T-cell (primary cell): ENCODE results near the gene CFAP92. TPM values are rescaled to one million over a fixed set of nuclear protein-coding genes. Genes with fewer than 3 reads are reported as not detected.

Experiments used
- ATAC-seq, 4 experiments: fragments of 200-7000 bp in 3 of 4; fragments of 150-1000 bp in 1 of 4; cut with Tn5 transposase; replicated peaks in 1 of 4; 1 replicate in 3 of 4; 2 replicates in 1 of 4; pipeline ENCODE4 v1.10.0; 2021; ENCODE audit warnings: moderate library complexity in 3 of 4, mild to moderate bottlenecking in 2 of 4, moderate number of reproducible peaks in 1 of 4
- CTCF ChIA-PET, 2 donors: fragments of 300-600 bp; sonication (Branson Sonifier 250); formaldehyde crosslinking; loops; one replicate each; lab custom pipeline; 2022; ENCODE audit warnings: antibody characterized with exemption in 2 of 2; lab: Charles Lee
- POLR2A ChIA-PET, 2 donors: fragments of 300-600 bp; sonication (Branson Sonifier 250); formaldehyde crosslinking; loops; one replicate each; lab custom pipeline; 2022; ENCODE audit warnings: antibody characterized with exemption in 2 of 2; lab: Charles Lee
- DNase-seq, 35 experiments: peaks; one replicate each; pipeline versions ENCODE4 v3.0.0 to v3.0.0-alpha.2; 2013 to 2023
- H3K27ac ChIP-seq: one replicate; pipeline ENCODE4 v1.5.1; 2013; ENCODE audit warnings: low read length
- H3K27me3 ChIP-seq, 2 experiments: replicated peaks in 1 of 2; 1 replicate in 1 of 2; 2 replicates in 1 of 2; pipeline versions ENCODE4 v1.6.1 to v1.7.0; 2013; ENCODE audit warnings: low read length in 1 of 2, mixed read lengths in 1 of 2; ENCODE audit not compliant: control insufficient read depth in 2 of 2, insufficient read depth in 2 of 2; ENCODE audit errors: extremely low read depth in 1 of 2
- H3K36me3 ChIP-seq, 2 donors: 1 replicate in 1 of 2; 2 replicates in 1 of 2; pipeline versions ENCODE4 v1.6.1 to v1.7.0; 2013; ENCODE audit warnings: low read length in 1 of 2; ENCODE audit not compliant: control insufficient read depth in 2 of 2, insufficient read depth in 1 of 2; ENCODE audit errors: extremely low read depth in 1 of 2
- H3K4me1 ChIP-seq, 2 experiments: 1 replicate in 1 of 2; 2 replicates in 1 of 2; pipeline versions ENCODE4 v1.6.1 to v1.7.0; 2013; ENCODE audit warnings: low read length in 2 of 2, mixed read lengths in 1 of 2; ENCODE audit not compliant: insufficient read depth in 2 of 2, control insufficient read depth in 1 of 2; ENCODE audit errors: extremely low read depth in 1 of 2
- H3K4me3 ChIP-seq, 2 donors: 1 replicate in 1 of 2; 2 replicates in 1 of 2; pipeline versions ENCODE4 v1.5.1 to v1.7.0; 2013; ENCODE audit warnings: mild to moderate bottlenecking in 2 of 2, low read length in 1 of 2, moderate library complexity in 1 of 2; ENCODE audit not compliant: control insufficient read depth in 1 of 2; ENCODE audit errors: extremely low read depth in 1 of 2
- H3K9me3 ChIP-seq: 2 replicates; pipeline ENCODE4 v1.7.0; 2013
- H3K27ac Mint-ChIP-seq, 2 donors: one replicate each; pipeline ENCODE4 v1.8.0; 2020 to 2021; ENCODE audit warnings: mild to moderate bottlenecking in 2 of 2, mixed read lengths in 2 of 2
- H3K27me3 Mint-ChIP-seq, 2 donors: one replicate each; pipeline ENCODE4 v1.8.0; 2021 to 2022; ENCODE audit warnings: mixed read lengths in 2 of 2
- H3K36me3 Mint-ChIP-seq: one replicate; pipeline ENCODE4 v1.8.0; 2021; ENCODE audit warnings: mixed read lengths
- H3K4me1 Mint-ChIP-seq, 3 donors: one replicate each; pipeline ENCODE4 v1.8.0; 2020 to 2022; ENCODE audit warnings: mixed read lengths in 3 of 3, mild to moderate bottlenecking in 1 of 3
- H3K4me3 Mint-ChIP-seq, 3 donors: one replicate each; pipeline ENCODE4 v1.8.0; 2020 to 2022; ENCODE audit warnings: mild to moderate bottlenecking in 3 of 3, mixed read lengths in 3 of 3, moderate library complexity in 3 of 3
- H3K9me3 Mint-ChIP-seq, 3 donors: one replicate each; pipeline ENCODE4 v1.8.0; 2020 to 2022; ENCODE audit warnings: mixed read lengths in 3 of 3
- WGBS: methylation state at CpG from one replicate; pipeline ENCODE4 v1.1.5; 2013; ENCODE audit warnings: missing lambda C conversion rate; ENCODE audit not compliant: insufficient coverage; 5-methylcytosine and 5-hydroxymethylcytosine counted together
- total RNA-seq, 35 experiments: library from RNA in 6 of 35; stranded (reverse) in 6 of 35; fragments of 120-200 nt in 1 of 35; gene quantifications; one replicate each; pipeline versions ENCODE4 v1.2.1 to v1.2.4 and lab custom pipeline; 2013 to 2026

The CFAP92 gene
- total RNA-seq, 5 donors from 2014 or later (not counting 1 experiment from before 2014, with no cell fraction given): 0.13 to 0.49 (median 0.26) TPM

GRCh38 chr3:128878556-128879124 is 115.2 kb downstream of the CFAP92 start:
- no peaks in the 10 kb centered on the region for H3K9me3 ChIP-seq
- Mint-ChIP-seq H3K4me1 (peaks cover 63 to 74% (median 65%) of the 10 kb centered on the region in 3 donors), H3K9me3 (no peaks in the 10 kb centered on the region), H3K27ac (peak overlapping the region; percentile 90 to 97), H3K36me3 (peaks cover 12% of the 10 kb centered on the region), H3K27me3 (no peaks in the 10 kb centered on the region), H3K4me3 (peak overlapping the region; percentile 71 to 90 (median 83))
- under 1% methylated on average over 14 of the region's 14 CpGs for WGBS
- DNase-seq (peak in 11 of 35 experiments; percentile 2 to 55 (median 7)), ATAC-seq (peak; percentile 9 to 14 (median 10))
- H3K4me1 ChIP-seq: peaks cover 17 to 56% of the 10 kb centered on the region in 2 experiments
- H3K27me3 ChIP-seq: no peaks in the 10 kb centered on the region
- peak overlapping the region; percentile 67 to 97 for H3K4me3 ChIP-seq
- POLR2A ChIA-PET: interaction anchor here (0.6 to 1.4 kb wide), 9 partner anchors 14 to 1882 kb away, joined by 3 to 7 read pairs (median 3); partner anchors contain the start of gene MBD4 (in 1 of the 2)
- peaks cover 3 to 12% of the 10 kb centered on the region in 2 donors for H3K36me3 ChIP-seq
- H3K27ac ChIP-seq: peak overlapping the region; percentile 96
- CTCF ChIA-PET: interaction anchor here (0.5 to 2.6 kb wide), 16 partner anchors 10 to 282 kb away, joined by 3 to 15 read pairs (median 3); no protein-coding TSS in a partner anchor

GRCh38 chr3:128878011-128878457 is 115.8 kb downstream of the CFAP92 start:
- ChIA-PET CTCF (interaction anchor here (0.5 to 2.6 kb wide), 9 partner anchors 10 to 261 kb away, joined by 3 to 15 read pairs (median 4); no protein-coding TSS in a partner anchor), POLR2A (interaction anchor here (0.6 to 1.4 kb wide), 7 partner anchors 22 to 389 kb away, joined by 3 to 7 read pairs (median 3); no protein-coding TSS in a partner anchor)
- no peak for ATAC-seq
- peaks cover 11% of the 10 kb centered on the region for H3K36me3 Mint-ChIP-seq
- H3K4me3 ChIP-seq: peak overlapping the region; percentile 67 to 97
- H3K4me1 ChIP-seq: peaks cover 17 to 53% of the 10 kb centered on the region in 2 experiments
- DNase-seq: no peak
- H3K4me1 Mint-ChIP-seq: peaks cover 61 to 69% (median 63%) of the 10 kb centered on the region in 3 donors
- peak overlapping the region; percentile 71 to 90 (median 83) for H3K4me3 Mint-ChIP-seq
- H3K27ac Mint-ChIP-seq: peak overlapping the region; percentile 90 to 97
- WGBS: 75% methylated on average over 4 of the region's 7 CpGs
- peaks cover 3 to 10% of the 10 kb centered on the region in 2 donors for H3K36me3 ChIP-seq
- no peaks in the 10 kb centered on the region for H3K9me3 ChIP-seq
- no peaks in the 10 kb centered on the region for H3K27me3 ChIP-seq
- H3K27ac ChIP-seq: peak overlapping the region; percentile 96
- no peaks in the 10 kb centered on the region for H3K9me3 Mint-ChIP-seq
- no peaks in the 10 kb centered on the region for H3K27me3 Mint-ChIP-seq

- peak; percentile 33 to 80 (median 66) for DNase-seq
- Mint-ChIP-seq H3K36me3 (no peaks in the 10 kb centered on the region), H3K4me1 (peaks cover 40 to 45% (median 42%) of the 10 kb centered on the region in 3 donors), H3K27me3 (no peaks in the 10 kb centered on the region), H3K27ac (peak overlapping the region; percentile 41 to 77), H3K9me3 (no peaks in the 10 kb centered on the region), H3K4me3 (peak overlapping the region in 1 of 3 donors; percentile 30)
- Histone ChIP-seq H3K36me3 (no peaks in the 10 kb centered on the region), H3K27ac (no peak overlapping the region), H3K9me3 (no peaks in the 10 kb centered on the region), H3K27me3 (no peaks in the 10 kb centered on the region), H3K4me1 (peaks cover 12 to 35% of the 10 kb centered on the region in 2 experiments), H3K4me3 (no peak overlapping the region)
- ChIA-PET POLR2A (interaction anchor here in 1 of 2 donors (0.6 kb wide), 1 partner anchor 244 kb away, joined by 3 read pairs; no protein-coding TSS in a partner anchor), CTCF (interaction anchor here (0.6 to 3.0 kb wide), 24 partner anchors 12 to 373 kb away, joined by 3 to 10 read pairs (median 3); partner anchors contain the start of gene COPG1 (in 1 of the 2))
- ATAC-seq: peak; percentile 55 to 59 (median 56)
- 0% methylated on average over 2 of the region's 12 CpGs for WGBS
These were observed 118.2 kb downstream of the CFAP92 start for GRCh38 chr3:128875556-128876120.

- Histone ChIP-seq H3K27ac (no peak overlapping the region), H3K4me1 (peaks cover 7 to 25% of the 10 kb centered on the region in 2 experiments), H3K9me3 (no peaks in the 10 kb centered on the region), H3K4me3 (no peak overlapping the region), H3K27me3 (no peaks in the 10 kb centered on the region), H3K36me3 (no peaks in the 10 kb centered on the region)
- Mint-ChIP-seq H3K4me1 (peaks cover 30 to 35% (median 33%) of the 10 kb centered on the region in 3 donors), H3K4me3 (no peak overlapping the region), H3K27ac (no peak overlapping the region), H3K27me3 (no peaks in the 10 kb centered on the region), H3K9me3 (no peaks in the 10 kb centered on the region), H3K36me3 (no peaks in the 10 kb centered on the region)
- POLR2A ChIA-PET: interaction anchor here in 1 of 2 donors (0.6 kb wide), 1 partner anchor 245 kb away, joined by 3 read pairs; no protein-coding TSS in a partner anchor
- WGBS: 68% methylated on average over 3 of the region's 3 CpGs
- CTCF ChIA-PET: interaction anchor here (0.6 to 3.0 kb wide), 18 partner anchors 11 to 374 kb away, joined by 3 to 10 read pairs (median 3); partner anchors contain the start of gene COPG1 (in 1 of the 2)
- ATAC-seq (no peak), DNase-seq (no peak)
These were observed 119.2 kb downstream of the CFAP92 start for GRCh38 chr3:128874481-128875180.

GRCh38 chr3:128873244-128874022 is 120.4 kb downstream of the CFAP92 start:
- DNase-seq (no peak), ATAC-seq (no peak)
- H3K4me3 ChIP-seq: no peak overlapping the region
- Mint-ChIP-seq H3K4me3 (no peak overlapping the region), H3K36me3 (no peaks in the 10 kb centered on the region), H3K4me1 (peaks cover 22 to 24% (median 23%) of the 10 kb centered on the region in 3 donors), H3K9me3 (no peaks in the 10 kb centered on the region), H3K27me3 (no peaks in the 10 kb centered on the region), H3K27ac (no peak overlapping the region)
- H3K36me3 ChIP-seq: no peaks in the 10 kb centered on the region
- 63% methylated on average over 5 of the region's 8 CpGs for WGBS
- H3K9me3 ChIP-seq: no peaks in the 10 kb centered on the region
- no peak overlapping the region for H3K27ac ChIP-seq
- H3K4me1 ChIP-seq: peaks cover 6 to 16% of the 10 kb centered on the region in 2 experiments
- H3K27me3 ChIP-seq: no peaks in the 10 kb centered on the region
- ChIA-PET POLR2A (no interaction called here), CTCF (no interaction called here)
